Measurements from ENCODE around the gene FAXDC2. TPM values are rescaled to one million over a fixed set of nuclear protein-coding genes. Genes with fewer than 3 reads are reported as not detected.

Gene FAXDC2
- total and polyA plus RNA-seq, 2 of the 13 experiments (the other 11 are each of a cell fraction or from before 2014, with no cell fraction given): 4.7 to 58.8 TPM

DNA sequence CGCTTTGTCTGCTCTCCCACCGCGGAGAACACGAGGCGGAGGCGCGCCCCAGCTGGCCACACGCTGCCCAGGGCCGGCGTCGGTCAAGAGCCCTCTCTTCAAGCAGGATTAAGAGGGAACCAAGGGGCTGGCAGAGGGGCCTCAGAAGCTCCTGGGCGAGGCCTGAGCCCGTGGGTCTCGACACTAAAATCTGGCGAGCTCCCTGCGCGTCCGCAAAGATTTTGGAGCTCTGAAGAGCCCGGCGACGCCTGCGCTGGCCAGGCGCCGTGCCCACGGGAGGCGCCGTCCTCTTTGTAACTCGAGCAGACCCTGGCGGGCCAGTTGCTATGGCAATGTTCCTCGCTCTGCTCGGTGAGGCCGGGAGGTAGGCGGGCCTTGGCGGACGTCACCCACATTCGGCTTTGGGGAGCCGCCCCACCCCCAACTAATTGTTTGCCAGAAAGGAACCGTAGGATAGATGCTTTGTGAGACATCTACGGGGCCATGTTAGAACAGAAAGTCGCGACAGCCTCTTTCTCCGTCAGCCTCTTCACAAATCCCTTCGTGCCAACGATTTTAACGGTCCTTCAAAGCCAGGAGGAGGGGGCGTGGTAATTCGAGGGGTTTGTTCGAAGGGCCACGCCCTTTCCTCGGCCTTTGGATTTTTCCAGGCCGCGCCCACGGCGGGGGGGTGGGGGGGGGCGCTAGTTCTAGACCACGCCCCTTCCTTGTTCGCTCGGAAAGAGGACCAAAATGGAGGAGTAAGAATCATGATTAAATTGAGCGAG is 7.3 kb upstream of the FAXDC2 start (continued):
- TF ChIP-seq, protein P1, sequence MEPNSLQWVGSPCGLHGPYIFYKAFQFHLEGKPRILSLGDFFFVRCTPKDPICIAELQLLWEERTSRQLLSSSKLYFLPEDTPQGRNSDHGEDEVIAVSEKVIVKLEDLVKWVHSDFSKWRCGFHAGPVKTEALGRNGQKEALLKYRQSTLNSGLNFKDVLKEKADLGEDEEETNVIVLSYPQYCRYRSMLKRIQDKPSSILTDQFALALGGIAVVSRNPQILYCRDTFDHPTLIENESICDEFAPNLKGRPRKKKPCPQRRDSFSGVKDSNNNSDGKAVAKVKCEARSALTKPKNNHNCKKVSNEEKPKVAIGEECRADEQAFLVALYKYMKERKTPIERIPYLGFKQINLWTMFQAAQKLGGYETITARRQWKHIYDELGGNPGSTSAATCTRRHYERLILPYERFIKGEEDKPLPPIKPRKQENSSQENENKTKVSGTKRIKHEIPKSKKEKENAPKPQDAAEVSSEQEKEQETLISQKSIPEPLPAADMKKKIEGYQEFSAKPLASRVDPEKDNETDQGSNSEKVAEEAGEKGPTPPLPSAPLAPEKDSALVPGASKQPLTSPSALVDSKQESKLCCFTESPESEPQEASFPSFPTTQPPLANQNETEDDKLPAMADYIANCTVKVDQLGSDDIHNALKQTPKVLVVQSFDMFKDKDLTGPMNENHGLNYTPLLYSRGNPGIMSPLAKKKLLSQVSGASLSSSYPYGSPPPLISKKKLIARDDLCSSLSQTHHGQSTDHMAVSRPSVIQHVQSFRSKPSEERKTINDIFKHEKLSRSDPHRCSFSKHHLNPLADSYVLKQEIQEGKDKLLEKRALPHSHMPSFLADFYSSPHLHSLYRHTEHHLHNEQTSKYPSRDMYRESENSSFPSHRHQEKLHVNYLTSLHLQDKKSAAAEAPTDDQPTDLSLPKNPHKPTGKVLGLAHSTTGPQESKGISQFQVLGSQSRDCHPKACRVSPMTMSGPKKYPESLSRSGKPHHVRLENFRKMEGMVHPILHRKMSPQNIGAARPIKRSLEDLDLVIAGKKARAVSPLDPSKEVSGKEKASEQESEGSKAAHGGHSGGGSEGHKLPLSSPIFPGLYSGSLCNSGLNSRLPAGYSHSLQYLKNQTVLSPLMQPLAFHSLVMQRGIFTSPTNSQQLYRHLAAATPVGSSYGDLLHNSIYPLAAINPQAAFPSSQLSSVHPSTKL (CRISPR knock-in tag; IDR thresholded peaks at IDR 0.05): no peak
- TF ChIP-seq NONO (IDR thresholded peaks at IDR 0.05) (no peak), NONO (CRISPR knock-in tag; conservative IDR thresholded peaks at IDR 0.05) (0 out of 2 replicates have a peak, but pooled peaks have one; percentile 21), HOXD1 (CRISPR knock-in tag; IDR thresholded peaks at IDR 0.05) (0 out of 2 replicates have a peak, but pooled peaks have one; percentile 21), IKZF4 (CRISPR knock-in tag; IDR thresholded peaks at IDR 0.05; ENCODE audit: borderline replicate concordance, low read depth, not compliant biosample characterization) (no peak), ZNF576 (CRISPR knock-in tag; IDR thresholded peaks at IDR 0.05) (no peak), ZNF670 (CRISPR knock-in tag; IDR thresholded peaks at IDR 0.05; ENCODE audit: borderline replicate concordance) (peak; percentile 74; the same call in 1 of the 2 replicates), ZNF180 (CRISPR knock-in tag; IDR thresholded peaks at IDR 0.05; ENCODE audit: borderline replicate concordance, low read depth) (no peak), ATRX (CRISPR knock-in tag; IDR thresholded peaks at IDR 0.05; ENCODE audit: borderline replicate concordance) (no peak), ZNF337 (CRISPR knock-in tag; IDR thresholded peaks at IDR 0.05; ENCODE audit: borderline replicate concordance, low read depth) (0 out of 2 replicates have a peak, but pooled peaks have one; percentile 37), ZFP36 (IDR thresholded peaks at IDR 0.05; ENCODE audit: borderline replicate concordance, low read depth, low read length, partially characterized antibody) (no peak), KLF13 (CRISPR knock-in tag; IDR thresholded peaks at IDR 0.05) (no peak), JUN (CRISPR knock-in tag; IDR thresholded peaks at IDR 0.05) (no peak; the same call in 1 of the 2 replicates), ZNF501 (CRISPR knock-in tag; IDR thresholded peaks at IDR 0.05) (peak; percentile 56; the same call in 1 of the 2 replicates), TOE1 (CRISPR knock-in tag; IDR thresholded peaks at IDR 0.05) (no peak)
- TF ChIP-seq, protein P2, sequence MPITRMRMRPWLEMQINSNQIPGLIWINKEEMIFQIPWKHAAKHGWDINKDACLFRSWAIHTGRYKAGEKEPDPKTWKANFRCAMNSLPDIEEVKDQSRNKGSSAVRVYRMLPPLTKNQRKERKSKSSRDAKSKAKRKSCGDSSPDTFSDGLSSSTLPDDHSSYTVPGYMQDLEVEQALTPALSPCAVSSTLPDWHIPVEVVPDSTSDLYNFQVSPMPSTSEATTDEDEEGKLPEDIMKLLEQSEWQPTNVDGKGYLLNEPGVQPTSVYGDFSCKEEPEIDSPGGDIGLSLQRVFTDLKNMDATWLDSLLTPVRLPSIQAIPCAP (CRISPR knock-in tag; IDR thresholded peaks at IDR 0.05; ENCODE audit: low read depth): no peak
- TF ChIP-seq, protein P3, sequence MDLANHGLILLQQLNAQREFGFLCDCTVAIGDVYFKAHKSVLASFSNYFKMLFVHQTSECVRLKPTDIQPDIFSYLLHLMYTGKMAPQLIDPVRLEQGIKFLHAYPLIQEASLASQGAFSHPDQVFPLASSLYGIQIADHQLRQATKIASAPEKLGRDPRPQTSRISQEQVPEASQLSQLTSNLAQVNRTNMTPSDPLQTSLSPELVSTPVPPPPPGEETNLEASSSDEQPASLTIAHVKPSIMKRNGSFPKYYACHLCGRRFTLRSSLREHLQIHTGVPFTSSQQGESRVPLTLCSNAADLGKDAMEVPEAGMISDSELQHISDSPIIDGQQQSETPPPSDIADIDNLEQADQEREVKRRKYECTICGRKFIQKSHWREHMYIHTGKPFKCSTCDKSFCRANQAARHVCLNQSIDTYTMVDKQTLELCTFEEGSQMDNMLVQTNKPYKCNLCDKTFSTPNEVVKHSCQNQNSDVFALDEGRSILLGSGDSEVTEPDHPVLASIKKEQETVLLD (CRISPR knock-in tag; IDR thresholded peaks at IDR 0.05; ENCODE audit: low read depth): no peak
- TF ChIP-seq, protein P4, sequence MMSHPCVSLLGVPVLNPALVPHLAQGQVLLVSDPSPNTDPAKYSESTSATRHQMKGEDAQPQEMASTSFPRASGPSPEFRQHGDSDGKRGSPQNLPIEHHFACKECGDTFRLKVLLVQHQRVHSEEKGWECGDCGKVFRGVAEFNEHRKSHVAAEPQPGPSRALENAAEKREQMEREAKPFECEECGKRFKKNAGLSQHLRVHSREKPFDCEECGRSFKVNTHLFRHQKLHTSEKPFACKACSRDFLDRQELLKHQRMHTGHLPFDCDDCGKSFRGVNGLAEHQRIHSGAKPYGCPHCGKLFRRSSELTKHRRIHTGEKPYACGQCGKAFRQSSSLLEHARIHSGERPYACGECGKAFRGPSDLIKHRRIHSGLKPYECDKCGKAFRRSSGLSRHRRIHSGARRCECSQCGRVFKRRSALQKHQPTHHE (CRISPR knock-in tag; IDR thresholded peaks at IDR 0.05; ENCODE audit: borderline replicate concordance): no peak
- TF ChIP-seq, protein P5, sequence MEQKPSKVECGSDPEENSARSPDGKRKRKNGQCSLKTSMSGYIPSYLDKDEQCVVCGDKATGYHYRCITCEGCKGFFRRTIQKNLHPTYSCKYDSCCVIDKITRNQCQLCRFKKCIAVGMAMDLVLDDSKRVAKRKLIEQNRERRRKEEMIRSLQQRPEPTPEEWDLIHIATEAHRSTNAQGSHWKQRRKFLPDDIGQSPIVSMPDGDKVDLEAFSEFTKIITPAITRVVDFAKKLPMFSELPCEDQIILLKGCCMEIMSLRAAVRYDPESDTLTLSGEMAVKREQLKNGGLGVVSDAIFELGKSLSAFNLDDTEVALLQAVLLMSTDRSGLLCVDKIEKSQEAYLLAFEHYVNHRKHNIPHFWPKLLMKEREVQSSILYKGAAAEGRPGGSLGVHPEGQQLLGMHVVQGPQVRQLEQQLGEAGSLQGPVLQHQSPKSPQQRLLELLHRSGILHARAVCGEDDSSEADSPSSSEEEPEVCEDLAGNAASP (CRISPR knock-in tag; IDR thresholded peaks at IDR 0.05; ENCODE audit: borderline replicate concordance): no peak

Data from HepG2 (cell line).